ENCODE data around the gene GLT6D1.
A peak's percentile ranks its signal among the peaks of the same experiment; 100 is the strongest.

GLT6D1 gene

GRCh38 chr9:135683401-135684034 lies 44.2 kb upstream of the GLT6D1 start:
- H3K27me3 ChIP-seq (ENCODE audit: control insufficient read depth in 3 of 3, insufficient read depth in 3 of 3, low read depth in 1 of 3, low read length in 3 of 3): peaks cover 0 to 14% (median 0%) of the 10 kb centered on the region in 3 experiments
- H3K27ac ChIP-seq (replicated peaks; ENCODE audit: low read length): no peak overlapping the region
- no peak overlapping the region for H2BK15ac ChIP-seq (ENCODE audit: low read length)
- no peak overlapping the region for H2BK12ac ChIP-seq (ENCODE audit: low read length)
- no peak overlapping the region for H2BK120ac ChIP-seq (ENCODE audit: low read depth, low read length)
- no peak overlapping the region for H3K23ac ChIP-seq (ENCODE audit: low read depth, low read length, poor library complexity)
- peak overlapping the region; percentile 90 for H2AK5ac ChIP-seq (ENCODE audit: low read depth, low read length)
- H3K9ac ChIP-seq (ENCODE audit: low read depth, low read length, poor library complexity): no peak overlapping the region
- no peak overlapping the region for H2AFZ ChIP-seq (ENCODE audit: low read length)
- H3K4ac ChIP-seq (ENCODE audit: low read length): no peak overlapping the region
- H3K4me3 ChIP-seq (ENCODE audit: low read length in 2 of 2): no peak overlapping the region
- H3K36me3 ChIP-seq (replicated peaks in 1 of 2; ENCODE audit: control insufficient read depth in 2 of 2, insufficient read depth in 2 of 2, low read length in 2 of 2): no peaks in the 10 kb centered on the region
- no peak overlapping the region for H3K4me2 ChIP-seq (ENCODE audit: insufficient read depth, low read length, poor library complexity, severe bottlenecking)
- peak overlapping the region; percentile 63 for H3K14ac ChIP-seq (ENCODE audit: low read length)
- DNase-seq (ENCODE audit: low spot score): no peak
- no peaks in the 10 kb centered on the region for H3K79me1 ChIP-seq (ENCODE audit: low read depth, low read length)
- no peak overlapping the region for H4K91ac ChIP-seq (ENCODE audit: low read depth, low read length, poor library complexity)
- H4K8ac ChIP-seq (ENCODE audit: low read depth, low read length): no peak overlapping the region
- H3K4me1 ChIP-seq (ENCODE audit: control insufficient read depth in 2 of 2, insufficient read depth in 1 of 2, low read depth in 1 of 2, low read length in 2 of 2): no peaks in the 10 kb centered on the region
- peak overlapping the region; percentile 54 for H2BK5ac ChIP-seq (ENCODE audit: low read length)
- H3K18ac ChIP-seq (ENCODE audit: low read length): peak overlapping the region; percentile 38
- no peaks in the 10 kb centered on the region for H3K9me3 ChIP-seq (replicated peaks in 1 of 2; ENCODE audit: control insufficient read depth in 2 of 2, insufficient read depth in 1 of 2, low read depth in 1 of 2, low read length in 2 of 2)
- no CpG with 5 or more reads among the region's 15 CpGs for WGBS, 2 donors (ENCODE audit: extremely low coverage in 2 of 2, insufficient read length in 2 of 2, insufficient replicate concordance in 1 of 2)

GRCh38 chr9:135681161-135681560 lies 41.8 kb upstream of the GLT6D1 start:
- H3K4ac ChIP-seq (ENCODE audit: low read length): no peak overlapping the region
- H3K14ac ChIP-seq (ENCODE audit: low read length): no peak overlapping the region
- WGBS, 2 donors (ENCODE audit: extremely low coverage in 2 of 2, insufficient read length in 2 of 2, insufficient replicate concordance in 1 of 2): no CpG with 5 or more reads among the region's 5 CpGs
- H3K9me3 ChIP-seq (replicated peaks in 1 of 2; ENCODE audit: control insufficient read depth in 2 of 2, insufficient read depth in 1 of 2, low read depth in 1 of 2, low read length in 2 of 2): no peaks in the 10 kb centered on the region
- H3K4me2 ChIP-seq (ENCODE audit: insufficient read depth, low read length, poor library complexity, severe bottlenecking): peak overlapping the region; percentile 11
- H3K4me1 ChIP-seq (ENCODE audit: control insufficient read depth in 2 of 2, insufficient read depth in 1 of 2, low read depth in 1 of 2, low read length in 2 of 2): no peaks in the 10 kb centered on the region
- no peak overlapping the region for H4K8ac ChIP-seq (ENCODE audit: low read depth, low read length)
- no peak overlapping the region for H3K27ac ChIP-seq (replicated peaks; ENCODE audit: low read length)
- no peak overlapping the region for H2AK5ac ChIP-seq (ENCODE audit: low read depth, low read length)
- H3K23ac ChIP-seq (ENCODE audit: low read depth, low read length, poor library complexity): no peak overlapping the region
- DNase-seq (ENCODE audit: low spot score): no peak
- no peak overlapping the region for H3K9ac ChIP-seq (ENCODE audit: low read depth, low read length, poor library complexity)
- no peak overlapping the region for H3K4me3 ChIP-seq (ENCODE audit: low read length in 2 of 2)
- peaks cover 4% of the 10 kb centered on the region for H3K79me1 ChIP-seq (ENCODE audit: low read depth, low read length)
- no peak overlapping the region for H2BK5ac ChIP-seq (ENCODE audit: low read length)
- no peak overlapping the region for H2BK12ac ChIP-seq (ENCODE audit: low read length)
- peaks cover 0 to 24% (median 0%) of the 10 kb centered on the region in 3 experiments for H3K27me3 ChIP-seq (ENCODE audit: control insufficient read depth in 3 of 3, insufficient read depth in 3 of 3, low read depth in 1 of 3, low read length in 3 of 3)
- peak overlapping the region; percentile 75 for H2BK15ac ChIP-seq (ENCODE audit: low read length)
- H2AFZ ChIP-seq (ENCODE audit: low read length): no peak overlapping the region
- H4K91ac ChIP-seq (ENCODE audit: low read depth, low read length, poor library complexity): no peak overlapping the region
- H3K36me3 ChIP-seq (replicated peaks in 1 of 2; ENCODE audit: control insufficient read depth in 2 of 2, insufficient read depth in 2 of 2, low read length in 2 of 2): no peaks in the 10 kb centered on the region
- peak overlapping the region; percentile 48 for H3K18ac ChIP-seq (ENCODE audit: low read length)
- H2BK120ac ChIP-seq (ENCODE audit: low read depth, low read length): no peak overlapping the region

- no peak overlapping the region for H2BK120ac ChIP-seq (ENCODE audit: low read depth, low read length)
- no peak overlapping the region for H3K27ac ChIP-seq (replicated peaks; ENCODE audit: low read length)
- no peak overlapping the region for H3K9ac ChIP-seq (ENCODE audit: low read depth, low read length, poor library complexity)
- H3K79me1 ChIP-seq (ENCODE audit: low read depth, low read length): peaks cover 4% of the 10 kb centered on the region
- H3K36me3 ChIP-seq (replicated peaks in 1 of 2; ENCODE audit: control insufficient read depth in 2 of 2, insufficient read depth in 2 of 2, low read length in 2 of 2): no peaks in the 10 kb centered on the region
- H3K4me1 ChIP-seq (ENCODE audit: control insufficient read depth in 2 of 2, insufficient read depth in 1 of 2, low read depth in 1 of 2, low read length in 2 of 2): no peaks in the 10 kb centered on the region
- H3K4me3 ChIP-seq (ENCODE audit: low read length in 2 of 2): no peak overlapping the region
- H2BK15ac ChIP-seq (ENCODE audit: low read length): no peak overlapping the region
- no peak for DNase-seq (ENCODE audit: low spot score)
- H2BK12ac ChIP-seq (ENCODE audit: low read length): no peak overlapping the region
- H3K4ac ChIP-seq (ENCODE audit: low read length): no peak overlapping the region
- peak overlapping the region; percentile 52 for H3K18ac ChIP-seq (ENCODE audit: low read length)
- no peak overlapping the region for H2BK5ac ChIP-seq (ENCODE audit: low read length)
- no peak overlapping the region for H2AK5ac ChIP-seq (ENCODE audit: low read depth, low read length)
- no peak overlapping the region for H3K23ac ChIP-seq (ENCODE audit: low read depth, low read length, poor library complexity)
- H3K9me3 ChIP-seq (replicated peaks in 1 of 2; ENCODE audit: control insufficient read depth in 2 of 2, insufficient read depth in 1 of 2, low read depth in 1 of 2, low read length in 2 of 2): no peaks in the 10 kb centered on the region
- no peak overlapping the region for H3K14ac ChIP-seq (ENCODE audit: low read length)
- H3K27me3 ChIP-seq (ENCODE audit: control insufficient read depth in 3 of 3, insufficient read depth in 3 of 3, low read depth in 1 of 3, low read length in 3 of 3): peaks cover 0 to 24% (median 0%) of the 10 kb centered on the region in 3 experiments
- H2AFZ ChIP-seq (ENCODE audit: low read length): no peak overlapping the region
- no CpG with 5 or more reads among the region's 16 CpGs for WGBS, 2 donors (ENCODE audit: extremely low coverage in 2 of 2, insufficient read length in 2 of 2, insufficient replicate concordance in 1 of 2)
- no peak overlapping the region for H3K4me2 ChIP-seq (ENCODE audit: insufficient read depth, low read length, poor library complexity, severe bottlenecking)
- no peak overlapping the region for H4K91ac ChIP-seq (ENCODE audit: low read depth, low read length, poor library complexity)
- H4K8ac ChIP-seq (ENCODE audit: low read depth, low read length): no peak overlapping the region
These were observed 40.7 kb upstream of the GLT6D1 start for GRCh38 chr9:135680056-135680455.

GRCh38 chr9:135678236-135679017 lies 39.1 kb upstream of the GLT6D1 start:
- Histone ChIP-seq H3K9me3 (replicated peaks in 1 of 2; ENCODE audit: control insufficient read depth in 2 of 2, insufficient read depth in 1 of 2, low read depth in 1 of 2, low read length in 2 of 2) (no peaks in the 10 kb centered on the region), H2BK120ac (ENCODE audit: low read depth, low read length) (no peak overlapping the region), H3K23ac (ENCODE audit: low read depth, low read length, poor library complexity) (no peak overlapping the region), H3K4me1 (ENCODE audit: control insufficient read depth in 2 of 2, insufficient read depth in 1 of 2, low read depth in 1 of 2, low read length in 2 of 2) (no peaks in the 10 kb centered on the region), H3K79me1 (ENCODE audit: low read depth, low read length) (peaks cover 4% of the 10 kb centered on the region), H2BK5ac (ENCODE audit: low read length) (no peak overlapping the region), H4K91ac (ENCODE audit: low read depth, low read length, poor library complexity) (no peak overlapping the region), H3K36me3 (replicated peaks in 1 of 2; ENCODE audit: control insufficient read depth in 2 of 2, insufficient read depth in 2 of 2, low read length in 2 of 2) (no peaks in the 10 kb centered on the region), H2BK15ac (ENCODE audit: low read length) (no peak overlapping the region), H3K4me2 (ENCODE audit: insufficient read depth, low read length, poor library complexity, severe bottlenecking) (no peak overlapping the region), H4K8ac (ENCODE audit: low read depth, low read length) (no peak overlapping the region), H3K4me3 (ENCODE audit: low read length in 2 of 2) (no peak overlapping the region), H3K27ac (replicated peaks; ENCODE audit: low read length) (no peak overlapping the region), H3K18ac (ENCODE audit: low read length) (peak overlapping the region; percentile 13), H3K27me3 (ENCODE audit: control insufficient read depth in 3 of 3, insufficient read depth in 3 of 3, low read depth in 1 of 3, low read length in 3 of 3) (peaks cover 0 to 19% (median 0%) of the 10 kb centered on the region in 3 experiments), H2AFZ (ENCODE audit: low read length) (no peak overlapping the region), H2AK5ac (ENCODE audit: low read depth, low read length) (no peak overlapping the region), H2BK12ac (ENCODE audit: low read length) (no peak overlapping the region), H3K4ac (ENCODE audit: low read length) (no peak overlapping the region), H3K14ac (ENCODE audit: low read length) (peak overlapping the region; percentile 25), H3K9ac (ENCODE audit: low read depth, low read length, poor library complexity) (no peak overlapping the region)
- no peak for DNase-seq (ENCODE audit: low spot score)
- WGBS, 2 donors (ENCODE audit: extremely low coverage in 2 of 2, insufficient read length in 2 of 2, insufficient replicate concordance in 1 of 2): no CpG with 5 or more reads among the region's 20 CpGs
